ENCODE data around the gene FUOM. TPM values are rescaled to one million over a fixed set of nuclear protein-coding genes. Genes with fewer than 3 reads are reported as not detected.
A peak's percentile ranks its signal among the peaks of the same experiment; 100 is the strongest.

Gene FUOM
- total RNA-seq, 1 donor from 2014 or later = 20.4 TPM

- no peak for DNase-seq (ENCODE audit: extremely low spot score, unreplicated experiment)
- Mint-ChIP-seq H3K36me3 (no peaks in the 10 kb centered on the region), H3K27me3 (peaks cover 37% of the 10 kb centered on the region), H3K4me3 (no peak overlapping the region), H3K27ac (no peak overlapping the region), H3K9me3 (peaks cover 5% of the 10 kb centered on the region), H3K4me1 (ENCODE audit: unreplicated experiment) (no peaks in the 10 kb centered on the region)
- TF ChIP-seq CTCF (conservative IDR thresholded peaks at IDR 0.05) = no peak
Measured at GRCh38 chr10:133337370-133337725, 20.5 kb downstream of the FUOM start.

DNA sequence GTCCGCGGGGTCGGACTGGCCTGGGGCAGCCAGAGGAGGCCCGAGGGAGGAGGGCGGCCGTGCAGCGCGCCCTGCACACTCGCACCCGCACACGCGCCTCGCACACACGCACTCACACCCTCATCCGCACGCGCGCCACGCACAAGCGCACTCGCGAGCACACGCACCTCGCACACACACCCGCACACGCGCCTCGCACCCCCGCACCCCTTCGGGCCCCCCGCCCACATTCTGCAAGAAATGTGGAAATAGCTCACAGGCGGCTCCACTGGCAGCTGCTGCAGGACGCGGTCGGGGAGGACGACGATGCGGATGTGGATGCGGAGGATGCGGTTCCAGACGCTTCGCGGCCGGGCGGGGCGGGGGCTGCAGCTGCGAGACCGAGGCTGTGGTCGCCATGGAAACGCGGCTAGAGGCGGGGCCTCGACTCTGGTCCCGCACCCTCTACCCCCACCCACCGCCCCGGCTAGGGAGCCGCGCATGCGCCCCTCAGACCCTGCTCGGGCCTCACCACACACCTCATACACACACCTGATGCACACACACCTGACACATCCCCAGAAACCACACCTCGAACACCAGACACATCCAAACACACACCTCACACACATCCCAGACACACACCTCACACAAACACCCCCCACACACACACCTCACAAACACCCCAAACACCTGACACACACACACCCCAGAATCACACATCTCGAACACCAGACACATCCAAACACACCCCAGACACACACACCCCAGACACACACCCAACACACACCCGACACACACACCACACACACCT, 21.0 kb downstream of the FUOM start, which contains the start of gene CALY:
TSS of gene CALY (minus strand) at position 320 of the 793 bp plus-strand sequence. CDS start 7,907 bp downstream, outside the sequence.
- no peaks in the 10 kb centered on the region for H3K4me1 Mint-ChIP-seq (ENCODE audit: unreplicated experiment)
- H3K36me3 Mint-ChIP-seq = no peaks in the 10 kb centered on the region
- H3K27me3 Mint-ChIP-seq = peaks cover 39% of the 10 kb centered on the region
- no peak for TF ChIP-seq CTCF (conservative IDR thresholded peaks at IDR 0.05)
- peaks cover 5% of the 10 kb centered on the region for H3K9me3 Mint-ChIP-seq
- no peak for DNase-seq (ENCODE audit: extremely low spot score, unreplicated experiment)
- no peak within 1 kb of the TSS for H3K27ac Mint-ChIP-seq
- H3K4me3 Mint-ChIP-seq = no peak within 1 kb of the TSS

GRCh38 chr10:133336118-133336576, 21.7 kb downstream of the FUOM start:
- no peak overlapping the region for H3K4me3 Mint-ChIP-seq
- no peak for DNase-seq (ENCODE audit: extremely low spot score, unreplicated experiment)
- peaks cover 42% of the 10 kb centered on the region for H3K27me3 Mint-ChIP-seq
- no peaks in the 10 kb centered on the region for H3K4me1 Mint-ChIP-seq (ENCODE audit: unreplicated experiment)
- no peak for TF ChIP-seq CTCF (conservative IDR thresholded peaks at IDR 0.05)
- no peaks in the 10 kb centered on the region for H3K36me3 Mint-ChIP-seq
- H3K27ac Mint-ChIP-seq = no peak overlapping the region
- peaks cover 5% of the 10 kb centered on the region for H3K9me3 Mint-ChIP-seq

- Mint-ChIP-seq H3K4me1 (ENCODE audit: unreplicated experiment) (no peaks in the 10 kb centered on the region), H3K4me3 (peak overlapping the region; percentile 22), H3K27ac (no peak overlapping the region), H3K36me3 (no peaks in the 10 kb centered on the region), H3K27me3 (peaks cover 42% of the 10 kb centered on the region), H3K9me3 (peaks cover 5% of the 10 kb centered on the region)
- TF ChIP-seq CTCF (conservative IDR thresholded peaks at IDR 0.05) = no peak
- DNase-seq (ENCODE audit: extremely low spot score, unreplicated experiment) = no peak
Measured at GRCh38 chr10:133335246-133336117, 22.3 kb downstream of the FUOM start.

GRCh38 chr10:133334503-133335245, 23.1 kb downstream of the FUOM start:
- Mint-ChIP-seq H3K4me3 (peak overlapping the region; percentile 80), H3K9me3 (peaks cover 5% of the 10 kb centered on the region), H3K27ac (no peak overlapping the region), H3K4me1 (ENCODE audit: unreplicated experiment) (peaks cover under 1% of the 10 kb centered on the region), H3K36me3 (no peaks in the 10 kb centered on the region), H3K27me3 (peaks cover 47% of the 10 kb centered on the region)
- no peak for TF ChIP-seq CTCF (conservative IDR thresholded peaks at IDR 0.05)
- peak; percentile 73 for DNase-seq (ENCODE audit: extremely low spot score, unreplicated experiment)

All from type B pancreatic cell (in vitro differentiated cells).